Measurements from ENCODE around the gene PBX1.

Gene PBX1

DNA sequence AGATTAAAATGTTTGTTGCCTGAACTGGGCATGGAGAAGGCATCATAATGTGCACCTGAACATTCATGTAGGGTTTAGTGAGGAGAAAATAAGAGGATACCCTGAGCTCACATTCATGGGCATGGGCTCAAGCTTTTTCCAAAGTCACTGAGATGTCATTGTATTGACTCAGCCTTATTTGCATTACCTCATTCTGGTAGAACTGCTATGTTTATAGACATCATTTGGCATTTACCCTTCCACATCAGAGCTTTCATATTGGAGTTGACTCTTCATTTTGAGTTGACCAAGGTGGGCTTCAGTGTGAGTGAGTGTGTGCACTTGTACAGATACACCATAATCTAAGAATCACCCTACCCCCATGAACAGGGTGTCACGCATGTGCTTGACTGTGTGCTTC, 143.2 kb downstream of the PBX1 start:
- Histone ChIP-seq H3K36me3 (replicated peaks in 1 of 2; ENCODE audit: control insufficient read depth in 2 of 2, insufficient read depth in 2 of 2, low read length in 2 of 2) (no peaks in the 10 kb centered on the region), H2AFZ (ENCODE audit: low read length) (no peak overlapping the region), H3K4me1 (ENCODE audit: control insufficient read depth in 2 of 2, insufficient read depth in 1 of 2, low read depth in 1 of 2, low read length in 2 of 2) (peaks cover 5 to 8% of the 10 kb centered on the region in 2 donors), H4K91ac (ENCODE audit: low read depth, low read length, poor library complexity) (no peak overlapping the region), H3K27me3 (ENCODE audit: control insufficient read depth in 3 of 3, insufficient read depth in 3 of 3, low read depth in 1 of 3, low read length in 3 of 3) (no peaks in the 10 kb centered on the region), H3K23ac (ENCODE audit: low read depth, low read length, poor library complexity) (no peak overlapping the region), H2AK5ac (ENCODE audit: low read depth, low read length) (no peak overlapping the region), H2BK120ac (ENCODE audit: low read depth, low read length) (no peak overlapping the region), H4K8ac (ENCODE audit: low read depth, low read length) (no peak overlapping the region), H2BK5ac (ENCODE audit: low read length) (no peak overlapping the region), H2BK15ac (ENCODE audit: low read length) (no peak overlapping the region), H3K9me3 (replicated peaks in 1 of 2; ENCODE audit: control insufficient read depth in 2 of 2, insufficient read depth in 1 of 2, low read depth in 1 of 2, low read length in 2 of 2) (no peaks in the 10 kb centered on the region), H3K79me1 (ENCODE audit: low read depth, low read length) (no peaks in the 10 kb centered on the region), H3K9ac (ENCODE audit: low read depth, low read length, poor library complexity) (no peak overlapping the region), H3K4me3 (ENCODE audit: low read length in 2 of 2) (no peak overlapping the region), H3K4ac (ENCODE audit: low read length) (no peak overlapping the region), H3K14ac (ENCODE audit: low read length) (no peak overlapping the region), H3K4me2 (ENCODE audit: insufficient read depth, low read length, poor library complexity, severe bottlenecking) (no peak overlapping the region), H2BK12ac (ENCODE audit: low read length) (no peak overlapping the region), H3K18ac (ENCODE audit: low read length) (no peak overlapping the region), H3K27ac (replicated peaks; ENCODE audit: low read length) (no peak overlapping the region)
- DNase-seq (ENCODE audit: low spot score), result no peak
- WGBS, 2 donors (ENCODE audit: extremely low coverage in 2 of 2, insufficient read length in 2 of 2, insufficient replicate concordance in 1 of 2), result no CpG with 5 or more reads among the region's 1 CpG

DNA sequence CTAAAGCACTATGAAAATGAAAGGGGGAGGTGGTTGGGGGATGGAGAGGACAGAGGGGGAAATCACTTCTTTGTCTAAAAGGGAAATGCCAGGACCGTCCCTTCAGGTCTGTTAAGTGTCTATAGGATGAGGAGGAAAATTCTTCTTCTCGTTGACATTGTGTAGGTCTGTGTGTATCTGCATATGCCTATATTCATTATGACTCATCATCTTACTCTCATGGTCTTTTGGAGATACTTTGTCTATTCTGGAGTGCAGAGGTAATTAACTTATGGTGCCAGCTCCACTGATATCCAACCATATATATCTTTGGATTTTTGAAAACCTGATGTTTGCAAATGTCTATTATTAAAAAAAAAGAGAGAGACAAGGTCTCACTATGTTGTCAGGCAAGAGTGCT, 143.7 kb downstream of the PBX1 start:
- Histone ChIP-seq H3K4ac (ENCODE audit: low read length) (no peak overlapping the region), H2BK12ac (ENCODE audit: low read length) (no peak overlapping the region), H2BK5ac (ENCODE audit: low read length) (no peak overlapping the region), H3K36me3 (replicated peaks in 1 of 2; ENCODE audit: control insufficient read depth in 2 of 2, insufficient read depth in 2 of 2, low read length in 2 of 2) (no peaks in the 10 kb centered on the region), H4K8ac (ENCODE audit: low read depth, low read length) (no peak overlapping the region), H3K23ac (ENCODE audit: low read depth, low read length, poor library complexity) (no peak overlapping the region), H3K14ac (ENCODE audit: low read length) (no peak overlapping the region), H2BK120ac (ENCODE audit: low read depth, low read length) (no peak overlapping the region), H2BK15ac (ENCODE audit: low read length) (no peak overlapping the region), H3K4me3 (ENCODE audit: low read length in 2 of 2) (no peak overlapping the region), H3K4me1 (ENCODE audit: control insufficient read depth in 2 of 2, insufficient read depth in 1 of 2, low read depth in 1 of 2, low read length in 2 of 2) (peaks cover 8 to 12% of the 10 kb centered on the region in 2 donors), H2AFZ (ENCODE audit: low read length) (no peak overlapping the region), H3K27ac (replicated peaks; ENCODE audit: low read length) (no peak overlapping the region), H3K9ac (ENCODE audit: low read depth, low read length, poor library complexity) (no peak overlapping the region), H3K4me2 (ENCODE audit: insufficient read depth, low read length, poor library complexity, severe bottlenecking) (no peak overlapping the region), H3K9me3 (replicated peaks in 1 of 2; ENCODE audit: control insufficient read depth in 2 of 2, insufficient read depth in 1 of 2, low read depth in 1 of 2, low read length in 2 of 2) (no peaks in the 10 kb centered on the region), H3K79me1 (ENCODE audit: low read depth, low read length) (no peaks in the 10 kb centered on the region), H2AK5ac (ENCODE audit: low read depth, low read length) (no peak overlapping the region), H3K27me3 (ENCODE audit: control insufficient read depth in 3 of 3, insufficient read depth in 3 of 3, low read depth in 1 of 3, low read length in 3 of 3) (no peaks in the 10 kb centered on the region), H4K91ac (ENCODE audit: low read depth, low read length, poor library complexity) (no peak overlapping the region), H3K18ac (ENCODE audit: low read length) (no peak overlapping the region)
- DNase-seq (ENCODE audit: low spot score), result no peak
- no CpG with 5 or more reads among the region's 2 CpGs for WGBS, 2 donors (ENCODE audit: extremely low coverage in 2 of 2, insufficient read length in 2 of 2, insufficient replicate concordance in 1 of 2)

DNA sequence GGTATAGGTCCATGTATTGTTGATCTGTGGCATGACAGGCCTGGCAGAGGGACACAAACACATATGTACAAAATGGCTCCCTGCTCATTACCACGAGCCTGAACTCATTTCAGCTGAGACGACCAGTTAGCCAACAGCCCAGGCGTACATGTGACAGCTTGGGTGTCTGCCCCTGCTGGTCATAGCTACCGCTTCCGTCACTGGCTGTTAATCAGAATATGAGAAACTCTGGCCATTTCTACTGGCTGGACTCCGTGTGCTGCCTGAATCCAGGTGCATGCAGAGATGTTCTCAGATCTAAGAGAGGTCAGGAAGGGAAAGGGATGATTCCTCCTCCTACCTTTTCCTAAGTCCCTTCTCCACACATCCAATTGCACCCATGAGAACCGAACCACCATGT, 144.5 kb downstream of the PBX1 start:
- Histone ChIP-seq H2BK5ac (ENCODE audit: low read length) (no peak overlapping the region), H3K4me1 (ENCODE audit: control insufficient read depth in 2 of 2, insufficient read depth in 1 of 2, low read depth in 1 of 2, low read length in 2 of 2) (peaks cover 11 to 16% of the 10 kb centered on the region in 2 donors), H3K4ac (ENCODE audit: low read length) (no peak overlapping the region), H3K23ac (ENCODE audit: low read depth, low read length, poor library complexity) (no peak overlapping the region), H3K9me3 (replicated peaks in 1 of 2; ENCODE audit: control insufficient read depth in 2 of 2, insufficient read depth in 1 of 2, low read depth in 1 of 2, low read length in 2 of 2) (no peaks in the 10 kb centered on the region), H3K27ac (replicated peaks; ENCODE audit: low read length) (no peak overlapping the region), H2BK12ac (ENCODE audit: low read length) (no peak overlapping the region), H4K8ac (ENCODE audit: low read depth, low read length) (no peak overlapping the region), H3K27me3 (ENCODE audit: control insufficient read depth in 3 of 3, insufficient read depth in 3 of 3, low read depth in 1 of 3, low read length in 3 of 3) (no peaks in the 10 kb centered on the region), H3K14ac (ENCODE audit: low read length) (no peak overlapping the region), H2AK5ac (ENCODE audit: low read depth, low read length) (no peak overlapping the region), H2BK15ac (ENCODE audit: low read length) (no peak overlapping the region), H4K91ac (ENCODE audit: low read depth, low read length, poor library complexity) (no peak overlapping the region), H3K4me3 (ENCODE audit: low read length in 2 of 2) (no peak overlapping the region), H3K9ac (ENCODE audit: low read depth, low read length, poor library complexity) (no peak overlapping the region), H3K79me1 (ENCODE audit: low read depth, low read length) (no peaks in the 10 kb centered on the region), H2AFZ (ENCODE audit: low read length) (no peak overlapping the region), H2BK120ac (ENCODE audit: low read depth, low read length) (no peak overlapping the region), H3K4me2 (ENCODE audit: insufficient read depth, low read length, poor library complexity, severe bottlenecking) (no peak overlapping the region), H3K18ac (ENCODE audit: low read length) (no peak overlapping the region), H3K36me3 (replicated peaks in 1 of 2; ENCODE audit: control insufficient read depth in 2 of 2, insufficient read depth in 2 of 2, low read length in 2 of 2) (no peaks in the 10 kb centered on the region)
- no peak for DNase-seq (ENCODE audit: low spot score)
- no CpG with 5 or more reads among the region's 7 CpGs for WGBS, 2 donors (ENCODE audit: extremely low coverage in 2 of 2, insufficient read length in 2 of 2, insufficient replicate concordance in 1 of 2)

DNA sequence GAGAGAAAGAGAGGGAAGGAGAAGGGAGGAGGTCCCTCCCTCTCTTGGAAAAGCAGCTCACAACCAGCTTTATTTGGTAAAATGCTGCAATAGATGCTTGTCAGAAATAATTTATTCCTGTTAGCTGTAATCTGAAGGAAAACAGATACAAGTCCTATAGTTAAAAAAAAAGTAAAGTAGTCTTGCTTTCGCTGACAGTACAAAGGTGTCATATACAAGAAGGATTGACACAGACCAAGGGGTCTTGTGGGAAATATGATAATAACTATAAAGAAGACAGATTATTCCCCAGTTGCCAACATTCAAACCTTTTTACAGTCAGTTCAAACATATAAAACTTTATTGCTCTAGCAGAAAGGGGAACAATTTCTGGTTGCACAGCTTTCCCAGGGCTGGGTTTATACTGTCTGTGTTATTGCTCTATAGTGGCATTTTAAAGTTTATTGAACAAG, 145.0 kb downstream of the PBX1 start:
- no peak overlapping the region for H3K18ac ChIP-seq (ENCODE audit: low read length)
- H2BK15ac ChIP-seq (ENCODE audit: low read length), result no peak overlapping the region
- H3K9me3 ChIP-seq (replicated peaks in 1 of 2; ENCODE audit: control insufficient read depth in 2 of 2, insufficient read depth in 1 of 2, low read depth in 1 of 2, low read length in 2 of 2), result no peaks in the 10 kb centered on the region
- H3K27ac ChIP-seq (replicated peaks; ENCODE audit: low read length), result no peak overlapping the region
- no peak overlapping the region for H2BK12ac ChIP-seq (ENCODE audit: low read length)
- no peak overlapping the region for H3K14ac ChIP-seq (ENCODE audit: low read length)
- H2BK5ac ChIP-seq (ENCODE audit: low read length), result no peak overlapping the region
- no peak overlapping the region for H3K23ac ChIP-seq (ENCODE audit: low read depth, low read length, poor library complexity)
- no peak overlapping the region for H3K9ac ChIP-seq (ENCODE audit: low read depth, low read length, poor library complexity)
- no peak overlapping the region for H2AFZ ChIP-seq (ENCODE audit: low read length)
- no peak overlapping the region for H2BK120ac ChIP-seq (ENCODE audit: low read depth, low read length)
- no peak overlapping the region for H3K4me3 ChIP-seq (ENCODE audit: low read length in 2 of 2)
- H4K8ac ChIP-seq (ENCODE audit: low read depth, low read length), result no peak overlapping the region
- H4K91ac ChIP-seq (ENCODE audit: low read depth, low read length, poor library complexity), result no peak overlapping the region
- H3K4me2 ChIP-seq (ENCODE audit: insufficient read depth, low read length, poor library complexity, severe bottlenecking), result no peak overlapping the region
- no peaks in the 10 kb centered on the region for H3K79me1 ChIP-seq (ENCODE audit: low read depth, low read length)
- no peak overlapping the region for H3K4ac ChIP-seq (ENCODE audit: low read length)
- no peak for DNase-seq (ENCODE audit: low spot score)
- no CpG with 5 or more reads among the region's 1 CpG for WGBS, 2 donors (ENCODE audit: extremely low coverage in 2 of 2, insufficient read length in 2 of 2, insufficient replicate concordance in 1 of 2)
- H3K4me1 ChIP-seq (ENCODE audit: control insufficient read depth in 2 of 2, insufficient read depth in 1 of 2, low read depth in 1 of 2, low read length in 2 of 2), result peaks cover 11 to 16% of the 10 kb centered on the region in 2 donors
- H3K36me3 ChIP-seq (replicated peaks in 1 of 2; ENCODE audit: control insufficient read depth in 2 of 2, insufficient read depth in 2 of 2, low read length in 2 of 2), result no peaks in the 10 kb centered on the region
- H3K27me3 ChIP-seq (ENCODE audit: control insufficient read depth in 3 of 3, insufficient read depth in 3 of 3, low read depth in 1 of 3, low read length in 3 of 3), result no peaks in the 10 kb centered on the region
- H2AK5ac ChIP-seq (ENCODE audit: low read depth, low read length), result no peak overlapping the region
